Ishikawa (cell line): ENCODE data around the gene FBXL20.

Experiments used
- CEBPB ChIP-seq: IDR thresholded peaks from 2 replicates; pipeline ENCODE4 v1.6.1; 2012
- CREB1 ChIP-seq: IDR thresholded peaks from 2 replicates; pipeline ENCODE4 v1.6.1; 2012; ENCODE audit warnings: low read depth
- EGR1 ChIP-seq: IDR thresholded peaks from 2 replicates; pipeline ENCODE4 v1.6.1; 2012
- EP300 ChIP-seq: IDR thresholded peaks from 2 replicates; pipeline ENCODE4 v1.6.1; 2012; ENCODE audit warnings: borderline replicate concordance
- FOXM1 ChIP-seq: IDR thresholded peaks from 2 replicates; pipeline ENCODE4 v1.6.1; 2012; ENCODE audit warnings: low read depth, borderline replicate concordance
- NFIC ChIP-seq: IDR thresholded peaks from 2 replicates; pipeline ENCODE4 v1.6.1; 2012
- RAD21 ChIP-seq: IDR thresholded peaks from 2 replicates; pipeline ENCODE4 v1.6.1; 2012; ENCODE audit warnings: low read depth
- TAF1 ChIP-seq: IDR thresholded peaks from 2 replicates; pipeline ENCODE4 v1.6.1; 2012; ENCODE audit warnings: low read depth, mild to moderate bottlenecking
- TCF12 ChIP-seq: IDR thresholded peaks from 2 replicates; pipeline ENCODE4 v1.6.1; 2012; ENCODE audit warnings: low read depth
- TEAD4 ChIP-seq: IDR thresholded peaks from 2 replicates; pipeline ENCODE4 v1.6.1; 2012
- YY1 ChIP-seq: IDR thresholded peaks from 2 replicates; pipeline ENCODE4 v1.6.1; 2012; ENCODE audit warnings: low read depth
- ZBTB7A ChIP-seq: IDR thresholded peaks from 2 replicates; pipeline ENCODE4 v1.6.1; 2012; ENCODE audit warnings: low read depth
- TF ChIP-seq, protein P1 (sequence below): IDR thresholded peaks from 2 replicates; pipeline ENCODE4 v1.6.1; 2012
- TF ChIP-seq, protein P2 (sequence below): IDR thresholded peaks from 2 replicates; pipeline ENCODE4 v1.6.1; 2012
- TF ChIP-seq, protein P3 (sequence below): IDR thresholded peaks from 2 replicates; pipeline ENCODE4 v1.6.1; 2012; ENCODE audit warnings: low read depth, mild to moderate bottlenecking

Gene FBXL20

DNA sequence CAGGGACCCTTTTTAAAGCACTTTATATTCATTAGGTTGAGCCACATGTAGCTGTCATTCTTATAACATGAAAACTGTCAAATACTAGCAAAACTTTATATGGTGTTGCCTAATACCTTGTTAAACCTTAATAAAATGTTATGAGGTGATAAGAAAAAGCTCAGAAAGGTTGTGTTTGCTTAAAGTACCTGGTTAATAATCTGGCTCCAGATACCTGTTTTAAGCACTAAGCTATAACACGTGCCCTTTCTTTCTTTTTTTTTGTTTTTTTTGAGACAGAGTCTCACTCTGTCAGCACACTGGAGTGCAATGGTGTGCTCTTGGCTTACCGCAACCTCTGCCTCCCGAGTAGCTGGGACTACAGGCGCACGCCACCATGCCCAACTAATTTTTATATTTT lies 116.7 kb downstream of the FBXL20 start:
- TF ChIP-seq ZBTB7A (no peak), CEBPB (no peak), YY1 (no peak), EGR1 (no peak), TCF12 (no peak), NFIC (no peak), FOXM1 (no peak), TAF1 (no peak)
- TF ChIP-seq, protein P1, sequence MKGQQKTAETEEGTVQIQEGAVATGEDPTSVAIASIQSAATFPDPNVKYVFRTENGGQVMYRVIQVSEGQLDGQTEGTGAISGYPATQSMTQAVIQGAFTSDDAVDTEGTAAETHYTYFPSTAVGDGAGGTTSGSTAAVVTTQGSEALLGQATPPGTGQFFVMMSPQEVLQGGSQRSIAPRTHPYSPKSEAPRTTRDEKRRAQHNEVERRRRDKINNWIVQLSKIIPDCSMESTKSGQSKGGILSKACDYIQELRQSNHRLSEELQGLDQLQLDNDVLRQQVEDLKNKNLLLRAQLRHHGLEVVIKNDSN: no peak
- TF ChIP-seq, protein P2, sequence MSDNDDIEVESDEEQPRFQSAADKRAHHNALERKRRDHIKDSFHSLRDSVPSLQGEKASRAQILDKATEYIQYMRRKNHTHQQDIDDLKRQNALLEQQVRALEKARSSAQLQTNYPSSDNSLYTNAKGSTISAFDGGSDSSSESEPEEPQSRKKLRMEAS: no peak

DNA sequence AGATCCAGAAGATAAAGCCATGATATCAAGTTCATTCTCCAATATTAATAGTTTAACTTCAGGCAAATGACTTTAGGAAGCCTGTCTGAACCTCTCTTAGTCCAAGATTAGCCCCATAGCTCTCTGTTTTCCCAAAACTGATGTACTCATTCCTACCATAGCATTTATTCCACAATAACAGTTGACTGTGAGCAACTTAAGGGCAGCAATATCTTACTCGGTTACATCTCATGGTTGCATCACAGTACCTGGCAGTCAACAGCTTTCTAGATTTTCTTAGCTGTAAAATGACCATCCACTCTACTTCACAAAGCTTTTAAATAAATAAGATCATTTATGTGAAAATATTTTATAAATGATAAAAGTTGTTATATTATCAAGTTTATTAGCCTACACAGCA lies 117.5 kb downstream of the FBXL20 start:
- TF ChIP-seq TCF12 (no peak), EP300 (no peak), FOXM1 (no peak), ZBTB7A (no peak), CEBPB (no peak), EGR1 (no peak), TAF1 (no peak), TEAD4 (no peak), RAD21 (no peak), YY1 (no peak), NFIC (no peak), CREB1 (no peak)
- TF ChIP-seq, protein P3, sequence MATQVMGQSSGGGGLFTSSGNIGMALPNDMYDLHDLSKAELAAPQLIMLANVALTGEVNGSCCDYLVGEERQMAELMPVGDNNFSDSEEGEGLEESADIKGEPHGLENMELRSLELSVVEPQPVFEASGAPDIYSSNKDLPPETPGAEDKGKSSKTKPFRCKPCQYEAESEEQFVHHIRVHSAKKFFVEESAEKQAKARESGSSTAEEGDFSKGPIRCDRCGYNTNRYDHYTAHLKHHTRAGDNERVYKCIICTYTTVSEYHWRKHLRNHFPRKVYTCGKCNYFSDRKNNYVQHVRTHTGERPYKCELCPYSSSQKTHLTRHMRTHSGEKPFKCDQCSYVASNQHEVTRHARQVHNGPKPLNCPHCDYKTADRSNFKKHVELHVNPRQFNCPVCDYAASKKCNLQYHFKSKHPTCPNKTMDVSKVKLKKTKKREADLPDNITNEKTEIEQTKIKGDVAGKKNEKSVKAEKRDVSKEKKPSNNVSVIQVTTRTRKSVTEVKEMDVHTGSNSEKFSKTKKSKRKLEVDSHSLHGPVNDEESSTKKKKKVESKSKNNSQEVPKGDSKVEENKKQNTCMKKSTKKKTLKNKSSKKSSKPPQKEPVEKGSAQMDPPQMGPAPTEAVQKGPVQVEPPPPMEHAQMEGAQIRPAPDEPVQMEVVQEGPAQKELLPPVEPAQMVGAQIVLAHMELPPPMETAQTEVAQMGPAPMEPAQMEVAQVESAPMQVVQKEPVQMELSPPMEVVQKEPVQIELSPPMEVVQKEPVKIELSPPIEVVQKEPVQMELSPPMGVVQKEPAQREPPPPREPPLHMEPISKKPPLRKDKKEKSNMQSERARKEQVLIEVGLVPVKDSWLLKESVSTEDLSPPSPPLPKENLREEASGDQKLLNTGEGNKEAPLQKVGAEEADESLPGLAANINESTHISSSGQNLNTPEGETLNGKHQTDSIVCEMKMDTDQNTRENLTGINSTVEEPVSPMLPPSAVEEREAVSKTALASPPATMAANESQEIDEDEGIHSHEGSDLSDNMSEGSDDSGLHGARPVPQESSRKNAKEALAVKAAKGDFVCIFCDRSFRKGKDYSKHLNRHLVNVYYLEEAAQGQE: no peak
- TF ChIP-seq, protein P2: no peak
- TF ChIP-seq, protein P1: no peak

DNA sequence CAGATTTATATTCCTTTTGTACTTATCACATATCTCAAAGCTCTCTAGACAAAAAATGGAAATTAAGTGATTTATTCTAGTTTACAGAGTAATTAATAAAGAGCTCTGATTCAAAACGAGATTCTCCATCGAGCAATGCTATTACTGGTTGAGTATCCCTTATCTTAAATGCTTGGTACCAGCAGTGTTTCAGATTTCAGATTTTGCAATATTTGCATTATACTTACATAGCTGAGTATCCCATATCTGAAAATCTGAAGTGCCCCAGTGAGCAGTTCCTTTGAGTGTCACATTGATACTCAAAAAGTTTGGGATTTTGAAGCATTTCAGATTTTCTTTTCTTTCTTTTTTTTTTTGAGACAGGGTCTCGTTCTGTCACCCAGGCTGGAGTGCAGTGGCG lies 118.3 kb downstream of the FBXL20 start:
- TF ChIP-seq TCF12: no peak
- no peak for TF ChIP-seq FOXM1

DNA sequence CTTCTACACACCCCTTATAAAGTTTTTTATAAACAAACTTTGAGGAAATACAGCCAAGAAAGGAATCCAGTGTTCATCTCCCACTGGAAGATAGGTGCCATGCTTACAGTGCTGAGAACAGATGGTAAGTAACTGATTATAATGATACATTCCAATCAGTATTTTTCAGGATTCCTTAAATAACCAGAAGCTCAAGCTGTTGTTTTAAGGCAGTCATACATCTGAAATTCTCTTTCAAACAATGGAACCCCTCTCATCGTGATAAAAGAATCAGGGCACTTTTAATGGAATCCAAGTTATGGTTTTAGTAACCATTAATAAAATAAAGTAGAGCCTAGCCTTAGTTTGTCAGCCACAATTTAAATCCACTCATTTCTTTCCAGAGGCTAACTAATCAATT lies 119.6 kb downstream of the FBXL20 start:
- no peak for TF ChIP-seq YY1

DNA sequence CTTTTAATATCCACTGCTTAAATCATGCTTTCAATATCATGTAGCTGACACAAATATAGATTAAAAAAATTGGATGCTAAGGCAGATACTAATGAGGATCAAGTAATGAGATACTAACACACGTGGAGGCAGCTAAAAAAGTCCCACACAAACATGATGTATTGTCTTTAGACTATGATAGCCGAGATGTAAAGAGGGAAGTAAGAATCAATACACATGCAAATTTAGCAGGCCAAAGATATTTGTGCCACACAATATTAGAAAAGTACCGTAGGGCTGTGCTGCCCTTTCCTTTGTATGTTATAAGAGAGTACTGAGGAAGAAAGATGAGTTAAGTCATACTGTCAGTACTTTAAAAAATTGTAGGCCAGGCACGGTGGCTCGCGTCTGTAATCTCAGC lies 124.3 kb downstream of the FBXL20 start:
- no peak for TF ChIP-seq RAD21

DNA sequence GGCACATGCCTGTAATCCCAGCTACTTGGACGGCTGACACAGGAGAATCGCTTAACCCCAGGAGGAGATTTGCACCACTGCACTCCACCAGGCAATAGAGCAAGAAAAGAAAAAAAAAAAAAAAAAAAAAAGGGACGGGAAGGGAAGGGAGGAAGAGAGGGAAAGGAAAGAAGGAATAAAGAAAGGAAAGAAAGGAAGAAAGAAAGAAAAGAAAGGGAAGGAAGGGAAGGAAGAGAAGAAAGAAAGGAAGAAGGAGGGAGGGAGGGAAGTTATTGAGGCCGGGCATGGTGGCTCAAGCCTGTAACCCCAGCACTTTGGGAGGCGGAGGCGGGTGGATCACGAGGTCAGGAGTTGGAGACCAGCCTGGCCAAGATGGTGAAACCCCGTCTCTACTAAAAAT lies 125.3 kb downstream of the FBXL20 start:
- TF ChIP-seq NFIC (no peak), TCF12 (no peak), ZBTB7A (no peak), YY1 (no peak), RAD21 (no peak), EGR1 (no peak), EP300 (no peak), FOXM1 (no peak), TEAD4 (no peak), CREB1 (no peak), CEBPB (no peak), TAF1 (no peak)
- TF ChIP-seq, protein P1: no peak
- TF ChIP-seq, protein P2: no peak
- TF ChIP-seq, protein P3: no peak
